Mesothelial cell of epicardium (in vitro differentiated cells): ENCODE data around the gene KANK4. TPM values are rescaled to one million over a fixed set of nuclear protein-coding genes. Genes with fewer than 3 reads are reported as not detected.
"Not testable (repeated sequence)": the region's sequence is repeated elsewhere in the genome, so short reads cannot be mapped to it uniquely, and the experiment has no call there.

Experiments used
- DNase-seq, 2 experiments: peaks; one replicate each; pipeline ENCODE4 v3.0.0; 2021; ENCODE audit warnings: low spot score in 2 of 2; ENCODE audit not compliant: unreplicated experiment in 2 of 2
- H3K27ac Mint-ChIP-seq: 2 replicates; pipeline ENCODE4 v1.8.0; 2021; ENCODE audit warnings: mixed read lengths
- H3K27me3 Mint-ChIP-seq: 2 replicates; pipeline ENCODE4 v1.8.0; 2021; ENCODE audit warnings: low read depth, mixed read lengths
- H3K36me3 Mint-ChIP-seq: 2 replicates; pipeline ENCODE4 v1.8.0; 2021; ENCODE audit warnings: mixed read lengths
- H3K4me1 Mint-ChIP-seq: 2 replicates; pipeline ENCODE4 v1.8.0; 2021; ENCODE audit warnings: mixed read lengths
- H3K4me3 Mint-ChIP-seq: 2 replicates; pipeline ENCODE4 v1.8.0; 2021; ENCODE audit warnings: mild to moderate bottlenecking, moderate library complexity, mixed read lengths
- H3K9me3 Mint-ChIP-seq: 2 replicates; pipeline ENCODE4 v1.8.0; 2021; ENCODE audit warnings: mixed read lengths
- CTCF ChIP-seq: fragments of 200-600 bp; sonication (generic); IDR thresholded peaks from one replicate; pipeline ENCODE4 v1.5.0; 2021; ENCODE audit warnings: antibody characterized with exemption; ENCODE audit not compliant: unreplicated experiment
- total RNA-seq: library from RNA; stranded (reverse); gene quantifications from 3 replicates; pipeline ENCODE4 v1.2.1, GENCODE V29; 2021

The KANK4 gene
- total RNA-seq, 1 donor from 2014 or later: 34.3 TPM

GRCh38 chr1:62250126-62250726, 69.0 kb downstream of the KANK4 start:
- Mint-ChIP-seq H3K4me1 (peaks cover 3% of the 10 kb centered on the region), H3K27ac (no peak overlapping the region), H3K27me3 (no peaks in the 10 kb centered on the region), H3K4me3 (no peak overlapping the region), H3K36me3 (peaks cover 26% of the 10 kb centered on the region), H3K9me3 (no peaks in the 10 kb centered on the region)
- DNase-seq: no peak
- TF ChIP-seq CTCF: no peak

- Mint-ChIP-seq H3K4me3 (no peak overlapping the region), H3K27me3 (no peaks in the 10 kb centered on the region), H3K9me3 (peaks cover 6% of the 10 kb centered on the region), H3K27ac (no peak overlapping the region), H3K36me3 (peaks cover 49% of the 10 kb centered on the region), H3K4me1 (peaks cover 3% of the 10 kb centered on the region)
- no peak for TF ChIP-seq CTCF
- DNase-seq: no peak
Measured at GRCh38 chr1:62247391-62248168, 71.7 kb downstream of the KANK4 start.

DNA sequence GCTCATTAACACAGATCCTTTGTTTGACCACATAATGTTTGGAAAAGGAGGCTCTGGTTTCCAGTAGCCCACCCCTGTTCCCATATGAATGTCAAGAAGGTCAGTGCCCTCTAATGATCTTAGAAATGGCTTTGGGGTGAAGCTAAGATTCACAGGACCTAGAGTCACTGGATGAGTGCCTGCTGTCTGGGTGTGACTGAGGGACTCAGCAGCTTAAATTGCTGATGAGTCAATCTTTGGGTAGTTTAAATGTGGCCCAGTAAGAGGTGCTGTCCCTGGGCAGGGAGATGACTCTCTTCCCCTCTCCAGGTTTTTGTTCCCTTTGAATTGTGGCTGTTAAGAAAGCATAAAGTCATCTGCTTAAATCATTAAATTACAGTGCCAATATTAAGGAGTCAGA, 74.0 kb downstream of the KANK4 start:
- Mint-ChIP-seq H3K9me3 (peaks cover 6% of the 10 kb centered on the region), H3K4me3 (no peak overlapping the region), H3K27ac (no peak overlapping the region), H3K27me3 (no peaks in the 10 kb centered on the region), H3K36me3 (peaks cover 47% of the 10 kb centered on the region), H3K4me1 (peaks cover 9% of the 10 kb centered on the region)
- no peak for DNase-seq
- no peak for TF ChIP-seq CTCF

DNA sequence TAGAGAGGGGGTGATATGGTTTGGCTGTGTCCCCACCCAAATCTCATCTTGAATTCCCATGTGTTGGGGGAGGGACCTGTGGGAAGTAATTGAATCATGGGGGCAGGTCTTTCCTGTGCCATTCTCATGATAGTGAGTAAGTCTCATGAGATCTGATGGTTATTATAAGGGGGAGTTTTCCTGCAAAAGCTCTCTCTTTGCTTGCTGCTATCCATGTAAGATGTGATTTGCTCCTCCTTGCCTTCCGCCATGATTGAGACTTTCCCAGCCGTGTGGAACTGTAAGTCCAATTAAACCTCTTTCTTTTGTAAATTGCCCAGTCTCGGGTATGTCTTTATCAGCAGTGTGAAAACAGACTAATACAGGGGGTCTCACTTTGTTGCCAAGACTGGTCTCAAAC, 74.9 kb downstream of the KANK4 start:
- peaks cover 51% of the 10 kb centered on the region for H3K36me3 Mint-ChIP-seq
- H3K9me3 Mint-ChIP-seq, H3K4me1 Mint-ChIP-seq, H3K27ac Mint-ChIP-seq, H3K4me3 Mint-ChIP-seq, H3K27me3 Mint-ChIP-seq, DNase-seq: not testable (repeated sequence)

DNA sequence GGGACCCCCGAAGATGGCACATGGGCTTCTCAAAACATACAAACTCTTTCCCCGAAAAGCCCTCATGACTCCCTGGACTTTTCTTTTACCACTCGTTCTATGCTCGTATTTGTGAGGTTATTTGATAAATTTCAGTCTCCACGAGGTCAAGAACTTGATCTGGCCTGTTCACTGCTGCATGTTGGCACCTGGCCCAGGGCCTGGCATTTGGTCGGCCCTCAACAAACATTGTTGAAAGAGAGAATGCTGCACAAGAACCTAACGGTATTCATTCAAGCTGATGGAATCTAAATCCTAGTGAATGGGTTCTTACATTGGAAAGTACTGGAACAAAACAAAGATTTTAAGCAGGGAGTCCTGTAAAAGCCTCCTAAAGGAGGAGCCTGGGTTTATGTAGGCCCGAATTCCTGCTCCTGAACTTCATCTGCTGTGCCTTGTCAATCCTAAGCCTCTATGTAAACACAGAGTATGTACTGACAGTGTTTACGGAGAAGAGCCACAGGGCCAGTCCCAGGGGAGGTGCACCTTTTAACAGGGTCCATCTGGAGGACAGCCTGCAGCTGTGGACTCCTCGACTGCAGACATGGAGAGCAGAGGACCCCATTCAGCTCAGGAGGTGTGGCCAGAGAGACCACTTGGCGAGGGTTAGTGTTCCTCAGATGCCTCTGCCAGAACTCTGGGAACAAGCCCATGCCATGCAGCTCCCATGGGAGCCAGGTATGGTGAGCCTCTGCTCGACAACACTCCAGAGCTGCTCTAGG, 77.7 kb downstream of the KANK4 start:
- H3K4me1 Mint-ChIP-seq: peaks cover 21% of the 10 kb centered on the region
- DNase-seq: no peak
- peaks cover 54% of the 10 kb centered on the region for H3K36me3 Mint-ChIP-seq
- H3K9me3 Mint-ChIP-seq: peaks cover 6% of the 10 kb centered on the region
- no peak overlapping the region for H3K4me3 Mint-ChIP-seq
- H3K27ac Mint-ChIP-seq: peak overlapping the region; percentile 68
- TF ChIP-seq CTCF: no peak
- no peaks in the 10 kb centered on the region for H3K27me3 Mint-ChIP-seq
